ENCODE data around the gene UBL4A. TPM values are rescaled to one million over a fixed set of nuclear protein-coding genes. Genes with fewer than 3 reads are reported as not detected.

Gene UBL4A
- total RNA-seq, 1 experiment from 2014 or later, result 30.4 TPM

DNA sequence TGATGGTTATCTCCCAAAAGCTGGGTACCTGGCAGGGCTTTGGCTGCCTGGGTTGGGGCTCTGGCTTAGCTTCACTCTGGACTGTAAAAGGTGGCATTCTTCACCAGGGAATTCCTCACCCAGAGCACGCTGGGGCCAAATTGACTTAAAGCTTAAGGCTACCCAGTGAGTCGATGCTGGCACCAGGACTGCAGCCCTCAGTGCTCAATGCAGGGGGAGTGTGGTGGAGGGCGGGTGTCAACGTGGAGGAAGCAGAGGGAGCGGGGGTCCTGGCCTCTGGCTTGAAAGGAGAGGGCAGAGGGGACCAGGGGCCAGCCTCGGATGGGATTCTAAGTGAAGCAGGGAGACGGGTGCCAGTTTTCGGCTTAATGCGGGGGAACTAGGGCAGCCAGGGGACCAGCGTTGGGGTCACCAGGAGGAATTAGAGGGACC lies 42.9 kb downstream of the UBL4A start:
- H3K4me3 ChIP-seq (ENCODE audit: low read depth, low read length, poor library complexity, severe bottlenecking), result peak overlapping the region; percentile 61
- no TSS peak for BruUV-seq (replicated peaks)
- no peak for DNase-seq (ENCODE audit: low spot score)
- no peaks in the 10 kb centered on the region for H3K27me3 ChIP-seq (replicated peaks; ENCODE audit: insufficient read depth, low read depth, low read length, poor library complexity)
- TF ChIP-seq, protein P1, sequence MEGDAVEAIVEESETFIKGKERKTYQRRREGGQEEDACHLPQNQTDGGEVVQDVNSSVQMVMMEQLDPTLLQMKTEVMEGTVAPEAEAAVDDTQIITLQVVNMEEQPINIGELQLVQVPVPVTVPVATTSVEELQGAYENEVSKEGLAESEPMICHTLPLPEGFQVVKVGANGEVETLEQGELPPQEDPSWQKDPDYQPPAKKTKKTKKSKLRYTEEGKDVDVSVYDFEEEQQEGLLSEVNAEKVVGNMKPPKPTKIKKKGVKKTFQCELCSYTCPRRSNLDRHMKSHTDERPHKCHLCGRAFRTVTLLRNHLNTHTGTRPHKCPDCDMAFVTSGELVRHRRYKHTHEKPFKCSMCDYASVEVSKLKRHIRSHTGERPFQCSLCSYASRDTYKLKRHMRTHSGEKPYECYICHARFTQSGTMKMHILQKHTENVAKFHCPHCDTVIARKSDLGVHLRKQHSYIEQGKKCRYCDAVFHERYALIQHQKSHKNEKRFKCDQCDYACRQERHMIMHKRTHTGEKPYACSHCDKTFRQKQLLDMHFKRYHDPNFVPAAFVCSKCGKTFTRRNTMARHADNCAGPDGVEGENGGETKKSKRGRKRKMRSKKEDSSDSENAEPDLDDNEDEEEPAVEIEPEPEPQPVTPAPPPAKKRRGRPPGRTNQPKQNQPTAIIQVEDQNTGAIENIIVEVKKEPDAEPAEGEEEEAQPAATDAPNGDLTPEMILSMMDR (conservative IDR thresholded peaks at IDR 0.05; ENCODE audit: low read depth, low read length), result no peak
- TF ChIP-seq EZH2 (IDR thresholded peaks at IDR 0.05; ENCODE audit: borderline replicate concordance, low read depth, low read length, poor library complexity, severe bottlenecking), result no peak
- peak overlapping the region; percentile 65 for H3K27ac ChIP-seq (ENCODE audit: low read depth, low read length, poor library complexity, severe bottlenecking)
- peaks cover 10% of the 10 kb centered on the region for H3K4me1 ChIP-seq (ENCODE audit: insufficient read depth, low read length, poor library complexity, severe bottlenecking)
- intact Hi-C loops (cut with micrococcal nuclease; ENCODE audit: unreplicated experiment), result no loop called here
- peaks cover 17% of the 10 kb centered on the region for H3K36me3 ChIP-seq (ENCODE audit: insufficient read depth, low read length, poor library complexity, severe bottlenecking)
- CTCF ChIA-PET, result no interaction called here
- POLR2A ChIA-PET (ENCODE audit: low non-redundant PET), result no interaction called here
- no peaks in the 10 kb centered on the region for H3K9me3 ChIP-seq (ENCODE audit: low read depth, low read length, poor library complexity, severe bottlenecking)

DNA sequence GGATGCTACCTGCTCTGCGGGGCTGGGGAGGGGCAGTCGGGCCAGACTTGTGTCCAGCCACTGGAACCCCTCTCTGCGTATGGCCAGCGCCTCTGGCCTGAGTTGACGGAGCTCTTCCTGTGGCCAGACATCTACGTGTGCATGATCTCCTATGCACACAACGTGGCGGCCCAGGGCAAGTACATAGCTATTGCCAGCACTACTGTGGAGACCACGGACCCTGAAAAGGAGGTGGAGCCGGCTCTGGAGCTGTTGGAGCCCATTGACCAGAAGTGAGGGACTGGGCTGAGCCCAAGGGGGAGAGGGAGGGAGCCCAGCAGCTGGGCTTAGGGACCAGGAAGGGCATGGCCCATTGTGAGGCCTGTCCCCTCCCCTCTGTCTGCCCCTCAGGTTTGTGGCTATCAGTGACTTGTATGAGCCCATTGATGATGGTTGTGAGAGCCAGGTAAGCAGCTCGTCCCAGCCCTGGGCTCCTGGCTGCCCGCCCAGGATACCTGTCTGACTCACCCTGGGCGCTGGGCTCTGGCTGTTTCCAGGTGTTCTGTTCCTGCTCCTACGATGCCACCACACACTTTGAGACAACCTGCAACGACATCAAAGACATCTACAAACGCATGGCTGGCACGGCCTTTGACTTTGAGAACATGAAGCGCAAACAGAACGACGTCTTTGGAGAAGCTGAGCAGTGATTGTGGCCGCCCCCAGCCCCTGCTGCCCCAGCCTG lies 44.3 kb downstream of the UBL4A start:
- no peak for DNase-seq (ENCODE audit: low spot score)
- Histone ChIP-seq H3K4me1 (ENCODE audit: insufficient read depth, low read length, poor library complexity, severe bottlenecking) (peaks cover 17% of the 10 kb centered on the region), H3K27ac (ENCODE audit: low read depth, low read length, poor library complexity, severe bottlenecking) (no peak overlapping the region), H3K9me3 (ENCODE audit: low read depth, low read length, poor library complexity, severe bottlenecking) (no peaks in the 10 kb centered on the region), H3K36me3 (ENCODE audit: insufficient read depth, low read length, poor library complexity, severe bottlenecking) (peaks cover 13% of the 10 kb centered on the region), H3K27me3 (replicated peaks; ENCODE audit: insufficient read depth, low read depth, low read length, poor library complexity) (no peaks in the 10 kb centered on the region), H3K4me3 (ENCODE audit: low read depth, low read length, poor library complexity, severe bottlenecking) (no peak overlapping the region)
- intact Hi-C loops (cut with micrococcal nuclease; ENCODE audit: unreplicated experiment), result no loop called here
- POLR2A ChIA-PET (ENCODE audit: low non-redundant PET), result interaction anchor here (1.0 kb wide), 1 partner anchor 44 kb away, joined by 3 read pairs; no protein-coding TSS in a partner anchor
- CTCF ChIA-PET, result no interaction called here
- no peak for TF ChIP-seq EZH2 (IDR thresholded peaks at IDR 0.05; ENCODE audit: borderline replicate concordance, low read depth, low read length, poor library complexity, severe bottlenecking)
- TF ChIP-seq, protein P1 (conservative IDR thresholded peaks at IDR 0.05; ENCODE audit: low read depth, low read length), result no peak
- BruUV-seq (replicated peaks), result no TSS peak

DNA sequence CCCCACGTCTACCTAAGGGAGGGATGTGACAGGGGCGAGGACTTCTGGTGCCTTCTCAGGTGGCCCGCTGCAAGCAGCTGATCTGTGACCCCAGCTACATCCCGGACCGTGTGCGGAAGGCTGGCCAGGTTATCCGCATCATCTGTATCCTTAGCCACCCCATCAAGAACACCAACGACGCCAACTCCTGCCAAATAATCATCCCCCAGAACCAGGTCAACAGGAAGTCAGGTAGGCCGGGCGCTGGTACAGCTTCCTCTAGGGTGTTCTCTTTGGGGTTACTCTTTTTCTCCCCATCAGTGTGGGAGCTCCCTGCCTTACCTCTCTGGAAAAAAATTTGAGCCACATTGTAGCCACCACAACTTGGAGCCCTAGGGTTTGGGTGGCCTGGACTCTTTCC lies 44.9 kb downstream of the UBL4A start:
- Histone ChIP-seq H3K36me3 (ENCODE audit: insufficient read depth, low read length, poor library complexity, severe bottlenecking) (peaks cover 13% of the 10 kb centered on the region), H3K27ac (ENCODE audit: low read depth, low read length, poor library complexity, severe bottlenecking) (no peak overlapping the region), H3K9me3 (ENCODE audit: low read depth, low read length, poor library complexity, severe bottlenecking) (no peaks in the 10 kb centered on the region), H3K27me3 (replicated peaks; ENCODE audit: insufficient read depth, low read depth, low read length, poor library complexity) (no peaks in the 10 kb centered on the region), H3K4me3 (ENCODE audit: low read depth, low read length, poor library complexity, severe bottlenecking) (no peak overlapping the region), H3K4me1 (ENCODE audit: insufficient read depth, low read length, poor library complexity, severe bottlenecking) (peaks cover 17% of the 10 kb centered on the region)
- CTCF ChIA-PET, result no interaction called here
- no TSS peak for BruUV-seq (replicated peaks)
- intact Hi-C loops (cut with micrococcal nuclease; ENCODE audit: unreplicated experiment), result no loop called here
- TF ChIP-seq EZH2 (IDR thresholded peaks at IDR 0.05; ENCODE audit: borderline replicate concordance, low read depth, low read length, poor library complexity, severe bottlenecking), result no peak
- TF ChIP-seq, protein P1 (conservative IDR thresholded peaks at IDR 0.05; ENCODE audit: low read depth, low read length), result no peak
- POLR2A ChIA-PET (ENCODE audit: low non-redundant PET), result no interaction called here
- no peak for DNase-seq (ENCODE audit: low spot score)

All from A673 (cell line).